ENCODE data around the gene PLAC8L1.

Gene PLAC8L1

DNA sequence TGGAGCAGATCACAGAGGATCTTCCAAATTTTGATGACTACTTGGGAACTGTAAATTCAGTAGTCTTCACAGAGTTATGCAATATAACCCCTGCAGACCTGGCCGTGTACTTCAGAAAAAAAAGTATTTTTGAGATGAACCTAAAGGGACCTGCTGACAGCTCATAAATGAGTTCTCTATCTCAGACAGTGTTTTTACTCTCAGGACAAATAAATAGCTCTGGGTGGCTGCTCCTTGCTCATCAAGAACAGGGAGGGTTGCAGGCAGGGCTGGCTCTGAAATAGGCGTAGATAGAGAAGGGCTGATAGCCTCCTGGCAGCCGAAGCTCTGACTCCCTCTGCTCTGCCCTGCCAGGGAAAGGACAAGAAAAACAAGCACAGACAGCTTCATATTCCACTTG is 64.8 kb downstream of the PLAC8L1 start:
- DNase-seq, result no peak

DNA sequence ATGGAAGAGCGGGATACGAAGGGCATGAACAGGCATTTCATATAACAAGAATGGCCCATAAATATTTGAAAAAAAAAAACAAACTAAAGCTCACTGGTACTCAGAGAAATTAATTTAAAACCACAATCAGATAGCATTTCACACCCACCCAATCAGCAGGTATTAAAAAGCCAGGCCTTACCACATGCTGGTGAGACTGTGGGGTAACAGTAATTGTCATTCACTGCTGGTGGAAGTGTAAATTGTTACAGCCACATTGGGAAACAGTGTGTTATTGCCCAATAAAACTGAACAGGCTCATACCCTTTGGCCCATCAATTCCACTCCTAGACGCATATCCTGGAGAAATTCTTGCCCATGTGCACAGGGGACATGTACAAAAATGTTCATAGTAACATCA is 66.0 kb downstream of the PLAC8L1 start:
- DNase-seq, result no peak

DNA sequence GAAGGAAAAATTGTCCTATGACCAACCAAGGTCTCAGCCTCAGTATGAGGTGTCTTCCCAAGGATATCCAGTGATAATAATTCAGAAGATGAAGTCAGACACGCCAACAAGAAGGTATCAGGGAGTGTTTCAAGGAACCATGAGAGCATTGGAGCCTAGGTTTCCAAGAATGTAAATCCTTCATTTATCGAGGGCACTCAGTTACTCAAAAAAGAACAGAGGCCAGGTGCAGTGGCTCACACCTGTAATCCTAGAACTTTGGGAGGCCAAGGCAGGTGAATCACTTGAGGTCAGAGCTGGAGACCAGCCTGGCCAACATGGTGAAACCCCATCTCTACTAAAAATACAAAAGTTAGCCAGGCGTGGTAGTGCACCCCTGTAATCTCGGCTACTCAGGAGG is 70.8 kb downstream of the PLAC8L1 start:
- DNase-seq, result no peak

Measured in stimulated activated CD8-positive, alpha-beta memory T cell treated with anti-CD3 and anti-CD28 coated beads, Interleukin-4, amount 100 ng/mL, for 48 hours (primary cell).